ENCODE measurements around the gene C14orf180. TPM values are rescaled to one million over a fixed set of nuclear protein-coding genes. Genes with fewer than 3 reads are reported as not detected.

C14orf180 gene
- total RNA-seq, 1 experiment from 2014 or later: not detected

DNA sequence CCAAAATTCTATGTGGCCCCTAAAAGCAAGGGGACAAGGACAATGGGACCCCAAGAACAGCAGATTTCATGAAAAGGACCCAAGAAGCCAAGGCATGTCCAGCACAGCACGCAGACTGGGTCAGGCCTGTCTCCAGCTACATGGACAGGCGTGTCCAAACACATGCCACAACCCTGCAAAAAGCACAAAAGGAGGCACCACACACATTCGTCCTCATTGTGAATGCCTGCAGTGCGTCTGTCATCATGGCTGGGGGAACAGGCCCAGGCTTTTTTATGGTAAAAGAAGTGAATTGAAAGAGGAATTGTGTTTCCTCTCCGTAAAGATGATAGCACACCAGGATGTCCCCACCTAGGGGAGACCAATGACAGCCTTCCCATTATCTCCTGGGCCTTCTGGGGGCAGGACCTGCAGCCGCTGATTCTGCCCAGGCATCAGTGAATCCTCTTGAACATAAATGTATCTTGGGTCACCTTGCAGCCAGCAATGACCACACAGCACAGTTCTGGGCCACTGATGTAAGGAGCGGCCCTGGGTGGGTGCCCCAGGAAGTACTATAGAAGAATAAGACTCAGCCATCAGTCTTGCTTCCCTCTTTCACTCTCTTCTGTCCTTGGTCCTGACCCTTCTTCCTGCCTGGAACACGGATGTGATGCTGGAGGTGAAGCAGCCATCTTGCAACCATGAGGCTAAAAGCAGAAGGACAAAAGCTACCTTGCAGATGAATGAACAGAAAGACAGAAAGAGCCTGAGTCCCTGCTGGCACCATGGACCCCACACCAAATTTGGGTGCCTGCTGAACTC is 29.8 kb upstream of the C14orf180 start:
- DNase-seq (ENCODE audit: low read depth): no peak

GRCh38 chr14:104550340-104550860 is 29.2 kb upstream of the C14orf180 start:
- no peak for DNase-seq (ENCODE audit: low read depth)

DNA sequence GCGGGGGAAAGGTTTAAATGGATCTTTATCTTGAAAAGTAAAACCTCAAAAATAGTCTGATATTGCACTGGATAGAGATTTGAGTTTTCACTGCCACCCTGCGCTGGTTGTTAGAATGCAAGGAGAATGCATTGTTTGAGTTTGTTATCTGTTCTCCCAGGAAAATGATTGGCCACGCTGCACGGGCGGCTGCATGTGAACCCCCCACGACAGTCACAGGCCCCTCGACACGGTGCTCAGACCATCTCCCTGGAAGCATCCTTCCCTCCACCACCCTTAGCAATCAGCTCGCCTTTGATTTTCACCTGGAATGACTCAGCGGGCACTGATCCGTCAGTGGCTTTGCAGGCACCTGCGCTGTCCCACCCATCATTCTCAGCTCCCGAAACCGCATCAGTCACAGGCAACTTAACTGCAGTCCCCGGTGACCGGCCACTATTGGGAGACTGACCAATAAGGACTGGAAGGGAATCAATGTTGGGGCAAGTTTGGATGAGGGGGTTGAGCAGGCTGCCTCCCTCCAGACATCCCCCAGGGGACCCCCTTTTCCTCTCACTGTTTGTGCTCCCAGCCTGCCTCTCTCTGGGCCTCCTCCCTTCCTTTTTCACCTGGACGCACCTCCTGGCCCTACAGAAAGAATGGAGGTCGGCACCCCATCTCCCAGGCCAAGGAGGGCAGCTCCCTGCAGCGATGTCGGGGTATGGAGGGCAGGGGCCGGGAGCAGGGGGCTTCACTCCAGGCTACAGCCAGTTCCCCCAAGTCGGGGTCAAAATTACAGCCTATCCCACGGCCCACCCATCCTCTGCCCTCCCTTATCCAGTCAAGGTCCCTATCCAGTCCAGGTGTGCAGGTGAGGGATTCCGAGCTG is 28.5 kb upstream of the C14orf180 start:
- no peak for DNase-seq (ENCODE audit: low read depth)

- no peak for DNase-seq (ENCODE audit: low read depth)
Measured at GRCh38 chr14:104551851-104552737, 27.5 kb upstream of the C14orf180 start.

- DNase-seq (ENCODE audit: low read depth): no peak
Measured at GRCh38 chr14:104552738-104553125, 26.8 kb upstream of the C14orf180 start.

DNA sequence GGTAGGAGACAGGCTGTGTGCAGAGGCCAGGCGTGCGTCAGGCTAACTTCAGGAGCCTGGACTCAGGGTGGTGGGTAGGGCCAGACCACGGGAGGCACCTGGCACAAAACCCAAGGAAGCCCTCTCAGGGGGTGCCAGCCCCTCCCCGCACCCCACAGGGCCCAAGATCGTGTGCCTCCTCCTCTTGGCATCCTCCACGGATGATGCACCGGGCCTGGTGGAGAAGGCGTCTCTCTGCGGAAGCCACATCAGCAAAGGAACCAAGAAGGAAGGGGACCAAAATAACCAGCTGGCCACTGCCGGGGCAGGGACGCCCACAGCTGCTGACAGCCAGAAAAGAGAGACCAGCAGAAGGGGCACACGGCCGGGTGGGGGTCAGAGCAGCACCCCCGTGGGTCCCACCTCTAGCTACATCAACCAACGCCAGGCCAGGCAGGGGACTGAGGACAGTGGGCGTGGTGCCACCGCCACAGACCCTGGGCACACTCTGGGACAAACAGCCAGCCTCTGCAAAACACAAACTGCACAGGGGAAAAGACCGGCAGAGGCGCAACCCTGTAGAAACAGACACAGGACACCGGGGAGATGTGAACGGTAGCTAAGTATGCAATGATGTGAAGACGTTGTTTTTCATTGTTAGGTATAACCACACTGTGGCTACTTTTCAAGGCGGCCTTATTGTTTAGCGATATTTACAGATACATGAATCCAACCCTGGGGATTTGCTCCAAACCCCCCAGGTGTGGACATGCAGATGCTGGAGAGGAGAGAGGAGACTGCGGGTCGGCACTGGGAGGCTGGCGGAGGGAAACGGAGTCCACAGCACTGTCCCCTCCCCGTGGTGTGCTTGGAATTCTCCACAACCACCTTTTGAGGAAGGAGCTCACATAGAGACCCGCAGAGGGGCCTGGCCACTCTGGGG is 26.1 kb upstream of the C14orf180 start:
- DNase-seq (ENCODE audit: low read depth): no peak

- DNase-seq (ENCODE audit: low read depth): no peak
Measured at GRCh38 chr14:104554088-104554607, 25.4 kb upstream of the C14orf180 start.

DNA sequence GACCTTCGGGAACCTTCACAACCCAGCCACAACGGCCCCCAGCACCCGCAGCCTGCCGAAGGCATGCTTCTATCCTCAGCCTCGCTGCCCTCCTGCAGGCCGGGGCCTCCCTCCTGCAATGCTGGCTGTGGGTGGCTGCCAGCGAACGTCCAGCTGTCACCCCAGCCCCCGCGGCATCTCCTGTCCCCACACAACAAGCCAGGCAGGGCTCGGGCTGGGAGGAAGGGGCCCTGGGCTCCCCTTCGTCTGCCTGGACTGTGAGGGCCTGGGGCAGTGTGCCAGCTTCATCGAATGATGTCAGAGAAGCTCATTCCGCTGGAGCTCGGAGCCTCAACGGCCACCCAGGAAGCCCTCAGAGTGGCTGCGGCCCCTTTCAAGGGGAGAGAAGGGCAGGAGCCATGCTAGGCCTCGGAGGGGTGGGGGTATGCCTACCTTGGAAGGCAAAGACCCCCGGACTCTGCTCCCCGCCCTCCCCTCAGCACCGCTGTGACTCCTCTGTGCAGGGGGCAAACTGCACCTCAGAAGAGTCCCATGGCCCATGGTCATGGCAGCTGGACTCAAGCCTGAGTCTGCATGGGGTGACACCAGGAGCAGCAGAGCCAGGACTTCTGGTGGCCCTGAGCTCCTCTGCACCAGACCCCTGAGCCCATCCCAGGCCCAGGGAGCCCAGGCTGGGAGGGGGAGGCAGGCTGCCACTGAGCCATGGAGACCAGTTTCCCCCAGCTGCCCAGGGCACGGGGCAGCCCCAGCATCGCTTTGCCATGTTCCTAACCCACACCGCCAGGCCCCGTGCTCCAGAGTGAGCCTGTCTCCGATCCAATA is 24.7 kb upstream of the C14orf180 start:
- DNase-seq (ENCODE audit: low read depth): no peak

GRCh38 chr14:104555430-104556255 is 23.9 kb upstream of the C14orf180 start:
- no peak for DNase-seq (ENCODE audit: low read depth)

- DNase-seq (ENCODE audit: low read depth): no peak
Measured at GRCh38 chr14:104556256-104557021, 23.1 kb upstream of the C14orf180 start.

DNA sequence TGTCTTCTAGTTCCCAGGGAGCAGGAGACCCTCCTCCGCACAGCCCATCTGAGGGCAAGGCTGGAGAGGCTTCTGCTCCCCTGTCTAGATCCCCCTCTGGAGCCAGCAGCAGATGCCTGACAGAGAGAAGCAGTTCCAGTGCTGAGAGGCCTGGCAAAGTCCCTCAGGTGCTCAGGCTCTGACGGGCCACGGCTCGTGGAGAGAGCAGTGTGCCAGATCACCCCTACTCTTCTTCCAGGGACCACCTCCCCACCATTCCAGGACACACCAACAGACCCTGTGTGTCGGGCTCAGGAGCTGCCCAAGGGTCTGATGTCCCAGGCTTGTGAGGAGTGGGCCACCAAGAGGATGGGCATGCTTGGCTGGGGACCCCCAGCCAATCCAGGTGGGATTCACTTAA is 22.5 kb upstream of the C14orf180 start:
- no peak for DNase-seq (ENCODE audit: low read depth)

DNA sequence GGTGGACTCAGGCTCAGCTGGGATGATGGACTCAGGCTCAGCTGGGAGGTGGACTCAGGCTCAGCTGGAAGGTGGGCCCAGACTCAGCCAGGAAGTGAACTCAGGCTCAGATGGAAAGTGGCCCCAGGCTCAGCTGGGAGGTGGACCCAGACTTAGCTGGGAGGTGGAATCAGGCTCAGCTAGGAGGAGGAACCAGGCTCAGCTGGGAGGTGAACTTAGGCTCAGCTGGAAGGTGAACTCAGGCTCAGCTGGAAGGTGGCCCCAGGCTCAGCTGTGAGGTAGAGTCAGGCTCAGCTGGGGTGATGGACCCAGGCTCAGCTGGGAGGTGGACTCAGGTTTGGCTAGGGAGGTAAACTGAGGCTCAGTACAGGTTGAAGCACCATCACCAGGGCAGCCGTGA is 21.8 kb upstream of the C14orf180 start:
- DNase-seq (ENCODE audit: low read depth): no peak

GRCh38 chr14:104558231-104559027 is 21.1 kb upstream of the C14orf180 start:
- DNase-seq (ENCODE audit: low read depth): no peak

DNA sequence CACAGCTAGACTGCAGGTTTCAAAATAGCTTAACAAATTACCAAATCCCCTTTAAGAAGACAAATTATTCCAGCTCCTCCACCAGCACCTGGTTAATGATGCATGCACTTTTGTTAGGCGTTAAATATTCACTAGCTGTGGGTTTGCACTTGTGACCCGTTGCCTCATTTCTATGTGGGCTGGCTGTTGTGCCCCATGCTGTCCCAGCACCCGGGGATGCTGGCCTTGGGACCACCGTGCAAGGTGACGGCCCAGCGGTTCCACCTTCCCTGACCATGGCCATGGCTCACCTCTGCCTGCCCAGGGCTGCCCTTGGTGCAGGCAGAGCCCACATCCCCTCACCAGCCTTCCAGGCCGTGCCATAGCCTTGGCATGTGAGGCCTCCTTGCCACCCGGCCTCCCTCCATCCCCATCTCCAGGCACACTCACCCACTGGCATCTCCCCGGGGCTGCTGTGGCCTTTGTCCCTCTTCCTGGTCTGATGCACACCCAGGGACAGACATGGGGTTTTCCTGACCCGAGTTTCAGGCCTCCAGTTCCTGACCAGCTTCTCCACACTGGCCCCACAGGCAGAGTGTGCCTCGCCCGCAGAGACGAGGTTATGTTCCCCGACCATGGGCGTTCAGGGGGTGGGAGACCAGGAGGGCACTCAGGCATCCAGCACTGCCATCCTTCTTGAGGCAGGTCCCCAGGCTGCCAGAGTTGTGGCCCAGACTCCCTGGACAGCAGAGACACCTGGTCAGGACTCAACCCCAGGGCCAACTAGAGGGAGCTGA is 20.3 kb upstream of the C14orf180 start:
- DNase-seq (ENCODE audit: low read depth): no peak

DNA sequence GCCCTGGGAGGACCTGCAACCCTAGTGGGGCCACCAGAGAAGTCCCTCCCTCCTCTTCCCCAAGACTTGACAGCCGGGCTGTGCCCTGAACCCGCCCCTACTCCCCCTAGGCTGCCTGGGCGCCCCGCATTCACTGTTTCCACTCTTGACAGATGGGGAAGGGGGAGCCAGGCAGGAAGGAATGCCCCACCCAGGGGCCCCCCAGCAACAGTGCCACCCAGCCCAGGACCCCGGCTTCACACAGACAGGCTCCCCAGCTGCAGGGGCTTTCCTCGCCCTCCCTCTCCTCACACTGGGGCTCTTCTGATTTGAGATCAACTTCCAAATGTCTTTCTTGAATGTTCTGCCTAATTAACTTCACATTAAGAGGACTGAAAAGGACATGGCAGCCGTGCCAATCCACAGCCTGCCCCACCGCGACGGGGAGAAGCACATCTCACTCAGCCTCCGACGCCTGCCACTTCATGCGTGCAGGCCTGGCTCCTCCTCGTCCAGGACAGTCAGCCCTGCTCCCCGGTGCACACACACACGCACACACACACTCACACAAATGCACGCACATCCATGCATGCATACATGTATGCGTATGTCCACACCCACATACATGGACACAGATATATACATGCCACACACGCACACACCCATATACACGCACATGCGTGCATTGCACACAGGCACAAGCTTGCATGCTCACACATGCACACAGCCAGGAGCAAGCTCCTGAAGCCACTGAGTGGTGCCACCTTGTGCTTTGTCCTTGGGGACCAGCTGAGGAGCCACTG is 19.6 kb upstream of the C14orf180 start:
- no peak for DNase-seq (ENCODE audit: low read depth)
